WTC11 (cell line): Measurements from ENCODE around the gene GLIPR2. TPM values are rescaled to one million over a fixed set of nuclear protein-coding genes. Genes with fewer than 3 reads are reported as not detected.

Experiments used
- ATAC-seq: fragments of 200-7000 bp; cut with Tn5 transposase; 2 replicates; pipeline ENCODE4 v1.10.0; 2021; ENCODE audit warnings: mild to moderate bottlenecking, moderate library complexity
- CTCF ChIA-PET: fragments of 300-600 bp; sonication (Branson Sonifier 250); formaldehyde crosslinking; loops from one replicate; lab custom pipeline; 2021; ENCODE audit warnings: antibody characterized with exemption; lab: Charles Lee
- POLR2A ChIA-PET: fragments of 350-600 bp; sonication (Branson Sonifier 250); formaldehyde crosslinking; loops from one replicate; lab custom pipeline; 2021; ENCODE audit warnings: antibody characterized with exemption; lab: Charles Lee
- DNase-seq: peaks from one replicate; pipeline ENCODE4 v3.0.0; 2021; ENCODE audit warnings: low spot score
- H3K27ac Mint-ChIP-seq: 2 replicates; pipeline ENCODE4 v1.8.0; 2021; ENCODE audit warnings: mixed read lengths
- H3K27me3 Mint-ChIP-seq: 2 replicates; pipeline ENCODE4 v1.8.0; 2021; ENCODE audit warnings: low read depth, mild to moderate bottlenecking, moderate library complexity, mixed read lengths
- H3K36me3 Mint-ChIP-seq: 2 replicates; pipeline ENCODE4 v1.8.0; 2021; ENCODE audit warnings: mixed read lengths
- H3K4me1 Mint-ChIP-seq: 2 replicates; pipeline ENCODE4 v1.8.0; 2022; ENCODE audit warnings: mixed read lengths
- H3K4me3 Mint-ChIP-seq: 2 replicates; pipeline ENCODE4 v1.8.0; 2021; ENCODE audit warnings: mild to moderate bottlenecking, moderate library complexity, mixed read lengths
- H3K9me3 Mint-ChIP-seq: 2 replicates; pipeline ENCODE4 v1.8.0; 2021; ENCODE audit warnings: mixed read lengths
- ATF1 ChIP-seq: sonication (generic); formaldehyde crosslinking; IDR thresholded peaks from 2 replicates; pipeline ENCODE4 v1.8.1; 2023; ENCODE audit warnings: mild to moderate bottlenecking, moderate library complexity, missing genetic modification reagents
- CBFB ChIP-seq: sonication (generic); formaldehyde crosslinking; IDR thresholded peaks from 2 replicates; pipeline ENCODE4 v1.8.1; 2022; ENCODE audit warnings: mild to moderate bottlenecking, low read depth, missing genetic modification reagents
- CTCF ChIP-seq: fragments of 200-600 bp; IDR thresholded peaks from 2 replicates; pipeline ENCODE4 v1.8.0; 2022; ENCODE audit warnings: antibody characterized with exemption
- ELF4 ChIP-seq: sonication (generic); formaldehyde crosslinking; IDR thresholded peaks from 2 replicates; pipeline ENCODE4 v1.8.1; 2022; ENCODE audit warnings: low read depth, mild to moderate bottlenecking, moderate library complexity, missing genetic modification reagents
- EMX1 ChIP-seq: fragments of 250-450 bp; sonication (Bioruptor Pico); IDR thresholded peaks from 2 replicates; pipeline ENCODE4 v1.8.0; 2021; ENCODE audit warnings: mild to moderate bottlenecking
- GRHL2 ChIP-seq: fragments of 250-450 bp; sonication (Bioruptor Pico); IDR thresholded peaks from 2 replicates; pipeline ENCODE4 v1.8.0; 2022; ENCODE audit warnings: mild to moderate bottlenecking, moderate library complexity; ENCODE audit not compliant: insufficient replicate concordance, severe bottlenecking
- JUN ChIP-seq: sonication (generic); formaldehyde crosslinking; IDR thresholded peaks from 2 replicates; pipeline ENCODE4 v1.8.0; 2023; ENCODE audit warnings: mild to moderate bottlenecking, missing genetic modification reagents
- MXD4 ChIP-seq: fragments of 250-450 bp; sonication (Bioruptor Pico); IDR thresholded peaks from 2 replicates; pipeline ENCODE4 v1.8.0; 2021; ENCODE audit warnings: mild to moderate bottlenecking, moderate library complexity, borderline replicate concordance
- NR2C2 ChIP-seq: sonication (generic); formaldehyde crosslinking; IDR thresholded peaks from 2 replicates; pipeline ENCODE4 v1.8.0; 2022; ENCODE audit warnings: mild to moderate bottlenecking, missing genetic modification reagents
- RORB ChIP-seq: fragments of 250-450 bp; sonication (Bioruptor Pico); IDR thresholded peaks from 2 replicates; pipeline ENCODE4 v1.9.0; 2021; ENCODE audit warnings: mild to moderate bottlenecking
- SP1 ChIP-seq: sonication (generic); formaldehyde crosslinking; conservative IDR thresholded peaks from 2 replicates; pipeline ENCODE4 v1.8.1; 2022; ENCODE audit warnings: missing genetic modification reagents
- TCF7 ChIP-seq: sonication (generic); formaldehyde crosslinking; IDR thresholded peaks from 2 replicates; pipeline ENCODE4 v1.8.0; 2022; ENCODE audit warnings: mild to moderate bottlenecking, low read depth, missing genetic modification reagents, moderate library complexity
- TEAD4 ChIP-seq: sonication (generic); formaldehyde crosslinking; IDR thresholded peaks from 2 replicates; pipeline ENCODE4 v1.8.0; 2022; ENCODE audit warnings: mild to moderate bottlenecking, missing genetic modification reagents
- ZBTB43 ChIP-seq: sonication (generic); formaldehyde crosslinking; IDR thresholded peaks from 2 replicates; pipeline ENCODE4 v1.8.1; 2023; ENCODE audit warnings: mild to moderate bottlenecking, missing genetic modification reagents
- ZNF263 ChIP-seq: sonication (generic); formaldehyde crosslinking; IDR thresholded peaks from 2 replicates; pipeline ENCODE4 v1.8.1; 2022; ENCODE audit warnings: low read depth, mild to moderate bottlenecking, moderate library complexity, missing genetic modification reagents
- ZNF317 ChIP-seq: sonication (generic); formaldehyde crosslinking; IDR thresholded peaks from 2 replicates; pipeline ENCODE4 v1.8.1; 2023; ENCODE audit warnings: low read depth, mild to moderate bottlenecking, moderate library complexity, missing genetic modification reagents, borderline replicate concordance
- ZNF416 ChIP-seq: fragments of 250-450 bp; sonication (Bioruptor Pico); IDR thresholded peaks from 2 replicates; pipeline ENCODE4 v1.9.0; 2021; ENCODE audit warnings: mild to moderate bottlenecking, inconsistent platforms
- ZNF512 ChIP-seq: sonication (generic); formaldehyde crosslinking; IDR thresholded peaks from 2 replicates; pipeline ENCODE4 v1.8.1; 2022; ENCODE audit warnings: missing genetic modification reagents, borderline replicate concordance
- total RNA-seq: library from RNA; stranded (reverse); gene quantifications from 3 replicates; pipeline ENCODE4 v1.2.3, GENCODE V29; 2021
- TF ChIP-seq, protein P1 (sequence below): sonication (generic); formaldehyde crosslinking; IDR thresholded peaks from 2 replicates; pipeline ENCODE4 v1.8.0; 2023; ENCODE audit warnings: missing genetic modification reagents, mild to moderate bottlenecking, borderline replicate concordance
- TF ChIP-seq, protein P2 (sequence below): fragments of 250-450 bp; sonication (Bioruptor Pico); IDR thresholded peaks from 2 replicates; pipeline ENCODE4 v1.9.0; 2021; ENCODE audit warnings: mild to moderate bottlenecking, borderline replicate concordance

The GLIPR2 gene
- total RNA-seq, 1 experiment from 2014 or later, result 3.7 TPM

DNA sequence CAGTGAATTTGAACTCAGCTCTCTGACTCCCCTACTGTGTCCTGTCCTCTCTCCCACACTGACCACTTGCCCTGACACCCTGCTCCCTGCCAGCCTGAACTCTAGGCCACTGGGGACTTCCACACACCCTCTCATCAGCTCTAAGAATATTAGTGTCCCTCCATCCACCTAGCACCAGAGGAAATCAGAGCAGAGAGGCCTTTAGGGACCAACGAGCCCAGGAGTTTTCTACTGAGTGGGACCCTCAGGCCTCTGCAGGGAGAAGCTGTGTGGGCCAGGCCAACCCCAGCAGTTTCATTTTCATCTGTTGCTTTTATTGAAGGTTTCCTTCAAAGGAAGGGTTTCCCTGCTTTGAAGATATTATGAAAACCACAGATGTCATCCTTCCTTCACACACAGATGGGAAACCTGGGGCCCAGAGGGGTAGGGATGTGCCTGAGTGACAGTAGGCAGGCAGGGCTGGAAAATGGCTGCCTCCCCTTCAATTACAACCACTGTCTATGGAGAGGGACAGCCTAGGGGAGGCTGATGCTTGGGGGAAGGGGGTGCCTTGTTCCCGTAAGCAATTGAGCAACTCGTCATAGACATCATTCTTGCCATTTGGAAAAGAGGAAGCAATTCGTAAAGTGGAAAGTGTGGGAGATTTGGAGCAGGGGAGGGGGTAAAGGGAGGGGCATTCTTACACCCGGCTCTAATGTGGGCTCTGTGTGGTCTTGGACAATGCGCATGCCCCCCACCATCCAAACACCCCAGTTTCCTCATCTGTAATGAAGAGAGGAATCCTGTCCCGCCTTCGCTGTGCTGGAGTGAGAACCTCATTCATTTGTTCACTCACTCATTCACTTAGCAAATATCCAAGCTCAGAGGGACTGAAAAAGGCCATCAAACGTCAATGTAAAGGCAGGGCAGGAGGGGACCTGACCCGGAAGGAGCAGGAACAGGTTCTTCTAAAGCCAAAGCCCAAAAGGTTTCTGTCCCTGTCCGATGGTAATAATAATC, 3.9 kb downstream of the GLIPR2 start:
- Mint-ChIP-seq H3K36me3 (peaks cover 2% of the 10 kb centered on the region), H3K27me3 (peaks cover 58% of the 10 kb centered on the region), H3K27ac (no peak overlapping the region), H3K9me3 (peaks cover 3% of the 10 kb centered on the region), H3K4me1 (peaks cover 16% of the 10 kb centered on the region), H3K4me3 (no peak overlapping the region)
- DNase-seq (no peak), ATAC-seq (no peak)
- ChIA-PET POLR2A (no interaction called here), CTCF (interaction anchor here (1.6 to 2.1 kb wide), 2 partner anchors 23 to 26 kb away, joined by 6 to 10 read pairs; no protein-coding TSS in a partner anchor)
- TF ChIP-seq JUN, result no peak
- no peak for TF ChIP-seq ZNF263 (CRISPR knock-in tag)
- TF ChIP-seq MXD4 (CRISPR knock-in tag), result no peak
- no peak for TF ChIP-seq TCF7 (CRISPR knock-in tag)
- TF ChIP-seq ZNF416 (CRISPR knock-in tag), result no peak
- no peak for TF ChIP-seq ZNF317
- no peak for TF ChIP-seq SP1 (CRISPR knock-in tag)
- no peak for TF ChIP-seq TEAD4
- TF ChIP-seq, protein P1, sequence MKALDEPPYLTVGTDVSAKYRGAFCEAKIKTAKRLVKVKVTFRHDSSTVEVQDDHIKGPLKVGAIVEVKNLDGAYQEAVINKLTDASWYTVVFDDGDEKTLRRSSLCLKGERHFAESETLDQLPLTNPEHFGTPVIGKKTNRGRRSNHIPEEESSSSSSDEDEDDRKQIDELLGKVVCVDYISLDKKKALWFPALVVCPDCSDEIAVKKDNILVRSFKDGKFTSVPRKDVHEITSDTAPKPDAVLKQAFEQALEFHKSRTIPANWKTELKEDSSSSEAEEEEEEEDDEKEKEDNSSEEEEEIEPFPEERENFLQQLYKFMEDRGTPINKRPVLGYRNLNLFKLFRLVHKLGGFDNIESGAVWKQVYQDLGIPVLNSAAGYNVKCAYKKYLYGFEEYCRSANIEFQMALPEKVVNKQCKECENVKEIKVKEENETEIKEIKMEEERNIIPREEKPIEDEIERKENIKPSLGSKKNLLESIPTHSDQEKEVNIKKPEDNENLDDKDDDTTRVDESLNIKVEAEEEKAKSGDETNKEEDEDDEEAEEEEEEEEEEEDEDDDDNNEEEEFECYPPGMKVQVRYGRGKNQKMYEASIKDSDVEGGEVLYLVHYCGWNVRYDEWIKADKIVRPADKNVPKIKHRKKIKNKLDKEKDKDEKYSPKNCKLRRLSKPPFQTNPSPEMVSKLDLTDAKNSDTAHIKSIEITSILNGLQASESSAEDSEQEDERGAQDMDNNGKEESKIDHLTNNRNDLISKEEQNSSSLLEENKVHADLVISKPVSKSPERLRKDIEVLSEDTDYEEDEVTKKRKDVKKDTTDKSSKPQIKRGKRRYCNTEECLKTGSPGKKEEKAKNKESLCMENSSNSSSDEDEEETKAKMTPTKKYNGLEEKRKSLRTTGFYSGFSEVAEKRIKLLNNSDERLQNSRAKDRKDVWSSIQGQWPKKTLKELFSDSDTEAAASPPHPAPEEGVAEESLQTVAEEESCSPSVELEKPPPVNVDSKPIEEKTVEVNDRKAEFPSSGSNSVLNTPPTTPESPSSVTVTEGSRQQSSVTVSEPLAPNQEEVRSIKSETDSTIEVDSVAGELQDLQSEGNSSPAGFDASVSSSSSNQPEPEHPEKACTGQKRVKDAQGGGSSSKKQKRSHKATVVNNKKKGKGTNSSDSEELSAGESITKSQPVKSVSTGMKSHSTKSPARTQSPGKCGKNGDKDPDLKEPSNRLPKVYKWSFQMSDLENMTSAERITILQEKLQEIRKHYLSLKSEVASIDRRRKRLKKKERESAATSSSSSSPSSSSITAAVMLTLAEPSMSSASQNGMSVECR (CRISPR knock-in tag), result no peak
- TF ChIP-seq ATF1 (CRISPR knock-in tag), result no peak
- TF ChIP-seq CBFB, result no peak
- no peak for TF ChIP-seq GRHL2 (CRISPR knock-in tag)
- TF ChIP-seq, protein P2, sequence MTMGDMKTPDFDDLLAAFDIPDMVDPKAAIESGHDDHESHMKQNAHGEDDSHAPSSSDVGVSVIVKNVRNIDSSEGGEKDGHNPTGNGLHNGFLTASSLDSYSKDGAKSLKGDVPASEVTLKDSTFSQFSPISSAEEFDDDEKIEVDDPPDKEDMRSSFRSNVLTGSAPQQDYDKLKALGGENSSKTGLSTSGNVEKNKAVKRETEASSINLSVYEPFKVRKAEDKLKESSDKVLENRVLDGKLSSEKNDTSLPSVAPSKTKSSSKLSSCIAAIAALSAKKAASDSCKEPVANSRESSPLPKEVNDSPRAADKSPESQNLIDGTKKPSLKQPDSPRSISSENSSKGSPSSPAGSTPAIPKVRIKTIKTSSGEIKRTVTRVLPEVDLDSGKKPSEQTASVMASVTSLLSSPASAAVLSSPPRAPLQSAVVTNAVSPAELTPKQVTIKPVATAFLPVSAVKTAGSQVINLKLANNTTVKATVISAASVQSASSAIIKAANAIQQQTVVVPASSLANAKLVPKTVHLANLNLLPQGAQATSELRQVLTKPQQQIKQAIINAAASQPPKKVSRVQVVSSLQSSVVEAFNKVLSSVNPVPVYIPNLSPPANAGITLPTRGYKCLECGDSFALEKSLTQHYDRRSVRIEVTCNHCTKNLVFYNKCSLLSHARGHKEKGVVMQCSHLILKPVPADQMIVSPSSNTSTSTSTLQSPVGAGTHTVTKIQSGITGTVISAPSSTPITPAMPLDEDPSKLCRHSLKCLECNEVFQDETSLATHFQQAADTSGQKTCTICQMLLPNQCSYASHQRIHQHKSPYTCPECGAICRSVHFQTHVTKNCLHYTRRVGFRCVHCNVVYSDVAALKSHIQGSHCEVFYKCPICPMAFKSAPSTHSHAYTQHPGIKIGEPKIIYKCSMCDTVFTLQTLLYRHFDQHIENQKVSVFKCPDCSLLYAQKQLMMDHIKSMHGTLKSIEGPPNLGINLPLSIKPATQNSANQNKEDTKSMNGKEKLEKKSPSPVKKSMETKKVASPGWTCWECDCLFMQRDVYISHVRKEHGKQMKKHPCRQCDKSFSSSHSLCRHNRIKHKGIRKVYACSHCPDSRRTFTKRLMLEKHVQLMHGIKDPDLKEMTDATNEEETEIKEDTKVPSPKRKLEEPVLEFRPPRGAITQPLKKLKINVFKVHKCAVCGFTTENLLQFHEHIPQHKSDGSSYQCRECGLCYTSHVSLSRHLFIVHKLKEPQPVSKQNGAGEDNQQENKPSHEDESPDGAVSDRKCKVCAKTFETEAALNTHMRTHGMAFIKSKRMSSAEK, result no peak
- TF ChIP-seq ZBTB43 (CRISPR knock-in tag), result no peak
- no peak for TF ChIP-seq ELF4 (CRISPR knock-in tag)
- TF ChIP-seq CTCF, result no peak
- TF ChIP-seq RORB (CRISPR knock-in tag), result no peak
- no peak for TF ChIP-seq EMX1 (CRISPR knock-in tag)
- no peak for TF ChIP-seq NR2C2 (CRISPR knock-in tag)
- no peak for TF ChIP-seq ZNF512 (CRISPR knock-in tag)
- TF ChIP-seq, all 79 proteins: peak for 0
